ENCODE measurements around the gene FNDC3B. TPM values are rescaled to one million over a fixed set of nuclear protein-coding genes. Genes with fewer than 3 reads are reported as not detected.

The FNDC3B gene
- total and polyA plus RNA-seq, 4 donors = 23.3 to 74.2 (median 32.9) TPM

- TF ChIP-seq FOXA1 (IDR thresholded peaks at IDR 0.05) (no peak), YY1 (IDR thresholded peaks at IDR 0.05) (no peak), FOXA2 (IDR thresholded peaks at IDR 0.05) (no peak)
Measured at GRCh38 chr3:172372895-172373294, 333.5 kb downstream of the FNDC3B start (continued).

GRCh38 chr3:172373912-172374311 lies 334.5 kb downstream of the FNDC3B start:
- TF ChIP-seq SP1 (IDR thresholded peaks at IDR 0.05) = no peak
- Histone ChIP-seq H3K4me3 (ENCODE audit: low read depth in 1 of 3, low read length in 3 of 3) (no peak overlapping the region), H3K9me3 (ENCODE audit: control insufficient read depth in 4 of 4, low read length in 3 of 4) (no peaks in the 10 kb centered on the region), H3K4me1 (ENCODE audit: control insufficient read depth in 4 of 4, insufficient read depth in 4 of 4, low read length in 3 of 4) (peaks cover 0 to 10% (median 6%) of the 10 kb centered on the region in 4 donors), H3K27ac (ENCODE audit: low read depth in 1 of 2, low read length in 2 of 2) (no peak overlapping the region), H3K36me3 (ENCODE audit: control insufficient read depth in 4 of 4, insufficient read depth in 3 of 4, low read depth in 1 of 4, low read length in 3 of 4) (peaks cover 3 to 41% (median 25%) of the 10 kb centered on the region in 4 donors), H3K9ac (ENCODE audit: low read depth in 1 of 2, low read length in 2 of 2) (no peak overlapping the region), H3K27me3 (ENCODE audit: control insufficient read depth in 4 of 4, insufficient read depth in 4 of 4, low read length in 3 of 4) (no peaks in the 10 kb centered on the region)
- DNase-seq (ENCODE audit: low spot score) = no peak
- WGBS = 98% methylated on average over 5 of the region's 5 CpGs

- no peak overlapping the region for H3K27ac ChIP-seq (ENCODE audit: low read depth in 1 of 2, low read length in 2 of 2)
- no peaks in the 10 kb centered on the region for H3K27me3 ChIP-seq (ENCODE audit: control insufficient read depth in 4 of 4, insufficient read depth in 4 of 4, low read length in 3 of 4)
- WGBS = 86% methylated on average over 4 of the region's 4 CpGs
- peaks cover 7 to 54% (median 37%) of the 10 kb centered on the region in 4 donors for H3K36me3 ChIP-seq (ENCODE audit: control insufficient read depth in 4 of 4, insufficient read depth in 3 of 4, low read depth in 1 of 4, low read length in 3 of 4)
- peaks cover 0 to under 1% (median 0%) of the 10 kb centered on the region in 4 donors for H3K4me1 ChIP-seq (ENCODE audit: control insufficient read depth in 4 of 4, insufficient read depth in 4 of 4, low read length in 3 of 4)
- no peak overlapping the region for H3K9ac ChIP-seq (ENCODE audit: low read depth in 1 of 2, low read length in 2 of 2)
- TF ChIP-seq ZBTB33 (IDR thresholded peaks at IDR 0.05) (no peak), HNF4A (conservative IDR thresholded peaks at IDR 0.05) (no peak), EGR1 (IDR thresholded peaks at IDR 0.05; ENCODE audit: low read depth in 2 of 2) (no peak), YY1 (IDR thresholded peaks at IDR 0.05) (no peak), SP1 (IDR thresholded peaks at IDR 0.05) (no peak), JUND (IDR thresholded peaks at IDR 0.05) (no peak)
- no peak overlapping the region for H3K4me3 ChIP-seq (ENCODE audit: low read depth in 1 of 3, low read length in 3 of 3)
- H3K9me3 ChIP-seq (ENCODE audit: control insufficient read depth in 4 of 4, low read length in 3 of 4) = no peaks in the 10 kb centered on the region
- DNase-seq (ENCODE audit: low spot score) = no peak
Measured at GRCh38 chr3:172375206-172375850, 335.9 kb downstream of the FNDC3B start.

GRCh38 chr3:172376402-172376801 lies 337.0 kb downstream of the FNDC3B start:
- no peak for TF ChIP-seq SP1 (IDR thresholded peaks at IDR 0.05)
- TF ChIP-seq TAF1 (conservative IDR thresholded peaks at IDR 0.05) = no peak
- no peak for TF ChIP-seq GABPA (IDR thresholded peaks at IDR 0.05 in 1 of 2, conservative IDR thresholded peaks at IDR 0.05 in 1 of 2)
- TF ChIP-seq FOXA1 (IDR thresholded peaks at IDR 0.05) = no peak
- no peak for TF ChIP-seq RAD21 (IDR thresholded peaks at IDR 0.05)
- TF ChIP-seq ATF3 (IDR thresholded peaks at IDR 0.05) = no peak
- TF ChIP-seq HNF4A (conservative IDR thresholded peaks at IDR 0.05) = no peak
- no peak for TF ChIP-seq EGR1 (IDR thresholded peaks at IDR 0.05; ENCODE audit: low read depth in 2 of 2)
- H3K27ac ChIP-seq (ENCODE audit: low read depth in 1 of 2, low read length in 2 of 2) = no peak overlapping the region
- H3K4me1 ChIP-seq (ENCODE audit: control insufficient read depth in 4 of 4, insufficient read depth in 4 of 4, low read length in 3 of 4) = no peaks in the 10 kb centered on the region
- no peak overlapping the region for H3K9ac ChIP-seq (ENCODE audit: low read depth in 1 of 2, low read length in 2 of 2)
- no peak overlapping the region for H3K4me3 ChIP-seq (ENCODE audit: low read depth in 1 of 3, low read length in 3 of 3)
- peaks cover 10 to 62% (median 44%) of the 10 kb centered on the region in 4 donors for H3K36me3 ChIP-seq (ENCODE audit: control insufficient read depth in 4 of 4, insufficient read depth in 3 of 4, low read depth in 1 of 4, low read length in 3 of 4)
- no peaks in the 10 kb centered on the region for H3K27me3 ChIP-seq (ENCODE audit: control insufficient read depth in 4 of 4, insufficient read depth in 4 of 4, low read length in 3 of 4)
- DNase-seq (ENCODE audit: low spot score) = no peak
- no peaks in the 10 kb centered on the region for H3K9me3 ChIP-seq (ENCODE audit: control insufficient read depth in 4 of 4, low read length in 3 of 4)

Measured in liver (tissue), 9 donors.